ENCODE data around the gene FAM78B.

The FAM78B gene

GRCh38 chr1:166166698-166167571, at the start of gene FAM78B:
Gene FAM78B (minus strand): TSS chr1:166167001. CDS start chr1:166166248, 753 bp downstream.
- no peak for TF ChIP-seq POLR2AphosphoS5 (IDR thresholded peaks at IDR 0.05; ENCODE audit: borderline replicate concordance, low read depth, low read length)
- no peak for TF ChIP-seq FOXP2 (optimal IDR thresholded peaks at IDR 0.05; ENCODE audit: control extremely low read depth, extremely low read length, insufficient read depth)
- no peak for TF ChIP-seq EZH2 (IDR thresholded peaks at IDR 0.05)
- H3K27ac ChIP-seq, result no peak within 1 kb of the TSS
- no peaks in the 10 kb centered on the region for H3K9me3 ChIP-seq (ENCODE audit: low read depth, low read length)
- H3K36me3 ChIP-seq (ENCODE audit: insufficient read depth, low read length), result no peaks in the 10 kb centered on the region
- no peak for DNase-seq (ENCODE audit: low read depth, low spot score)
- peak within 1 kb of the TSS; percentile 77 for H3K4me3 ChIP-seq
- no peak within 1 kb of the TSS for H3K9ac ChIP-seq (ENCODE audit: insufficient read length)

GRCh38 chr1:166202546-166202945, 35.7 kb upstream of the FAM78B start:
- Histone ChIP-seq H3K9ac (ENCODE audit: insufficient read length) (no peak overlapping the region), H3K4me3 (no peak overlapping the region), H3K36me3 (ENCODE audit: insufficient read depth, low read length) (no peaks in the 10 kb centered on the region), H3K27ac (no peak overlapping the region), H3K9me3 (ENCODE audit: low read depth, low read length) (no peaks in the 10 kb centered on the region)
- TF ChIP-seq POLR2AphosphoS5 (IDR thresholded peaks at IDR 0.05; ENCODE audit: borderline replicate concordance, low read depth, low read length), result no peak
- TF ChIP-seq FOXP2 (optimal IDR thresholded peaks at IDR 0.05; ENCODE audit: control extremely low read depth, extremely low read length, insufficient read depth), result no peak
- TF ChIP-seq EZH2 (IDR thresholded peaks at IDR 0.05), result no peak
- DNase-seq (ENCODE audit: low read depth, low spot score), result no peak

- H3K9me3 ChIP-seq (ENCODE audit: low read depth, low read length), result no peaks in the 10 kb centered on the region
- no peak overlapping the region for H3K4me3 ChIP-seq
- no peak for DNase-seq (ENCODE audit: low read depth, low spot score)
- no peak overlapping the region for H3K9ac ChIP-seq (ENCODE audit: insufficient read length)
- no peak overlapping the region for H3K27ac ChIP-seq
- no peaks in the 10 kb centered on the region for H3K36me3 ChIP-seq (ENCODE audit: insufficient read depth, low read length)
- TF ChIP-seq POLR2AphosphoS5 (IDR thresholded peaks at IDR 0.05; ENCODE audit: borderline replicate concordance, low read depth, low read length) (no peak), FOXP2 (optimal IDR thresholded peaks at IDR 0.05; ENCODE audit: control extremely low read depth, extremely low read length, insufficient read depth) (no peak), EZH2 (IDR thresholded peaks at IDR 0.05) (no peak)
Measured at GRCh38 chr1:166200743-166201142, 33.9 kb upstream of the FAM78B start.

GRCh38 chr1:166197597-166197996, 30.8 kb upstream of the FAM78B start:
- Histone ChIP-seq H3K4me3 (no peak overlapping the region), H3K9me3 (ENCODE audit: low read depth, low read length) (no peaks in the 10 kb centered on the region), H3K27ac (no peak overlapping the region), H3K36me3 (ENCODE audit: insufficient read depth, low read length) (no peaks in the 10 kb centered on the region), H3K9ac (ENCODE audit: insufficient read length) (no peak overlapping the region)
- TF ChIP-seq FOXP2 (optimal IDR thresholded peaks at IDR 0.05; ENCODE audit: control extremely low read depth, extremely low read length, insufficient read depth), result no peak
- no peak for TF ChIP-seq EZH2 (IDR thresholded peaks at IDR 0.05)
- no peak for TF ChIP-seq POLR2AphosphoS5 (IDR thresholded peaks at IDR 0.05; ENCODE audit: borderline replicate concordance, low read depth, low read length)
- DNase-seq (ENCODE audit: low read depth, low spot score), result no peak

- Histone ChIP-seq H3K27ac (no peak overlapping the region), H3K9ac (ENCODE audit: insufficient read length) (no peak overlapping the region), H3K9me3 (ENCODE audit: low read depth, low read length) (no peaks in the 10 kb centered on the region), H3K36me3 (ENCODE audit: insufficient read depth, low read length) (no peaks in the 10 kb centered on the region), H3K4me3 (no peak overlapping the region)
- no peak for DNase-seq (ENCODE audit: low read depth, low spot score)
- TF ChIP-seq FOXP2 (optimal IDR thresholded peaks at IDR 0.05; ENCODE audit: control extremely low read depth, extremely low read length, insufficient read depth) (no peak), EZH2 (IDR thresholded peaks at IDR 0.05) (no peak), POLR2AphosphoS5 (IDR thresholded peaks at IDR 0.05; ENCODE audit: borderline replicate concordance, low read depth, low read length) (no peak)
Measured at GRCh38 chr1:166197141-166197540, 30.3 kb upstream of the FAM78B start.

- H3K4me3 ChIP-seq, result no peak overlapping the region
- no peak overlapping the region for H3K9ac ChIP-seq (ENCODE audit: insufficient read length)
- no peaks in the 10 kb centered on the region for H3K9me3 ChIP-seq (ENCODE audit: low read depth, low read length)
- no peak for DNase-seq (ENCODE audit: low read depth, low spot score)
- TF ChIP-seq FOXP2 (optimal IDR thresholded peaks at IDR 0.05; ENCODE audit: control extremely low read depth, extremely low read length, insufficient read depth) (no peak), POLR2AphosphoS5 (IDR thresholded peaks at IDR 0.05; ENCODE audit: borderline replicate concordance, low read depth, low read length) (no peak), EZH2 (IDR thresholded peaks at IDR 0.05) (no peak)
- no peaks in the 10 kb centered on the region for H3K36me3 ChIP-seq (ENCODE audit: insufficient read depth, low read length)
- no peak overlapping the region for H3K27ac ChIP-seq
Measured at GRCh38 chr1:166193057-166193698, 26.4 kb upstream of the FAM78B start.

- no peaks in the 10 kb centered on the region for H3K36me3 ChIP-seq (ENCODE audit: insufficient read depth, low read length)
- DNase-seq (ENCODE audit: low read depth, low spot score), result no peak
- H3K9ac ChIP-seq (ENCODE audit: insufficient read length), result no peak overlapping the region
- TF ChIP-seq EZH2 (IDR thresholded peaks at IDR 0.05), result no peak
- no peak for TF ChIP-seq POLR2AphosphoS5 (IDR thresholded peaks at IDR 0.05; ENCODE audit: borderline replicate concordance, low read depth, low read length)
- no peak overlapping the region for H3K4me3 ChIP-seq
- H3K9me3 ChIP-seq (ENCODE audit: low read depth, low read length), result no peaks in the 10 kb centered on the region
- H3K27ac ChIP-seq, result no peak overlapping the region
Measured at GRCh38 chr1:166190400-166190799, 23.6 kb upstream of the FAM78B start.

GRCh38 chr1:166189126-166189525, 22.3 kb upstream of the FAM78B start:
- Histone ChIP-seq H3K9me3 (ENCODE audit: low read depth, low read length) (no peaks in the 10 kb centered on the region), H3K4me3 (no peak overlapping the region), H3K27ac (no peak overlapping the region), H3K9ac (ENCODE audit: insufficient read length) (no peak overlapping the region), H3K36me3 (ENCODE audit: insufficient read depth, low read length) (no peaks in the 10 kb centered on the region)
- DNase-seq (ENCODE audit: low read depth, low spot score), result no peak
- TF ChIP-seq EZH2 (IDR thresholded peaks at IDR 0.05) (no peak), FOXP2 (optimal IDR thresholded peaks at IDR 0.05; ENCODE audit: control extremely low read depth, extremely low read length, insufficient read depth) (no peak), POLR2AphosphoS5 (IDR thresholded peaks at IDR 0.05; ENCODE audit: borderline replicate concordance, low read depth, low read length) (no peak)
